DOHH2 (cell line): Measurements from ENCODE around the gene CDK14.

Source experiments
- EZH2phosphoT487 ChIP-seq: fragments of 200-600 bp; sonication (generic); IDR thresholded peaks from 2 replicates; pipeline ENCODE4 v1.6.1; 2017; ENCODE audit warnings: borderline replicate concordance, mild to moderate bottlenecking, antibody characterized with exemption, low read length, moderate library complexity, mixed read lengths
- TF ChIP-seq, protein P1 (sequence below): fragments of 200-600 bp; sonication (generic); IDR thresholded peaks from one replicate; pipeline ENCODE4 v1.5.1; 2014; ENCODE audit warnings: antibody characterized with exemption, mild to moderate bottlenecking, low read depth, low read length; ENCODE audit not compliant: poor library complexity, severe bottlenecking

DNA sequence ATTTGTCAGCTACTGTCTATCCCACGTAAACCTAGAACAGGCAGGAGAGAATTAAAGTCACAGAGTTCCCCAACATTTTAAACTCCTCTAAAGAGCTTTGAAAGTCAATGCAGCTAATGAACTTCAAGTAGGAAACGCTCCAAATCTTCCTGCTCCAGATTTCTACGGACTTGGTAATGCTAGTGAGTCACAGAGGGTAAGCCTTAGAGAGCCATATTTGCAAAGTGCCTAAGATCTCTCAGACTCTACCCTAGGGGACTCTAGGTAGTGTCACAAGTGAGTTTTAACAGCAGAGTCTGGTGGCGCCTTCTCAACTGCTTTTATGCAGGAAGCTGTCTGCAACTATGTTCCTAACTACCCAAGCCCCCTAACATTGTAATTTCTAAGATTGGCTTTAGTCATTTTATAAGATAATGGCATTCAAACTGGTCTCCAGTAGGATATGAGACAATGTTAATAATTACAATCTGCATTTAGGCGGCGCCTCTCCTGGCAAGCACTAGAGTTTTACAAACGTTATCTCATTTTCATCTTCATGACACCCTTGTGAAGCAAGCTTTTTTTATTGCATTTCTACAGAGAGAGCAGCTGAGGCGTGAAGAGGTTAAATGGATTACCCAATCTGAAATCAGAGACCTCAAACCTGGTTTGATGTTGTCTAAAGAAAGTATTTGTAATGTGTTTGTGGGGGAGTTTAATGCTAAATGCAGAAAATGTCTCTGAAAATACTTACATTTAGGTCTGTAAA is 646.1 kb downstream of the CDK14 start:
- TF ChIP-seq, protein P1, sequence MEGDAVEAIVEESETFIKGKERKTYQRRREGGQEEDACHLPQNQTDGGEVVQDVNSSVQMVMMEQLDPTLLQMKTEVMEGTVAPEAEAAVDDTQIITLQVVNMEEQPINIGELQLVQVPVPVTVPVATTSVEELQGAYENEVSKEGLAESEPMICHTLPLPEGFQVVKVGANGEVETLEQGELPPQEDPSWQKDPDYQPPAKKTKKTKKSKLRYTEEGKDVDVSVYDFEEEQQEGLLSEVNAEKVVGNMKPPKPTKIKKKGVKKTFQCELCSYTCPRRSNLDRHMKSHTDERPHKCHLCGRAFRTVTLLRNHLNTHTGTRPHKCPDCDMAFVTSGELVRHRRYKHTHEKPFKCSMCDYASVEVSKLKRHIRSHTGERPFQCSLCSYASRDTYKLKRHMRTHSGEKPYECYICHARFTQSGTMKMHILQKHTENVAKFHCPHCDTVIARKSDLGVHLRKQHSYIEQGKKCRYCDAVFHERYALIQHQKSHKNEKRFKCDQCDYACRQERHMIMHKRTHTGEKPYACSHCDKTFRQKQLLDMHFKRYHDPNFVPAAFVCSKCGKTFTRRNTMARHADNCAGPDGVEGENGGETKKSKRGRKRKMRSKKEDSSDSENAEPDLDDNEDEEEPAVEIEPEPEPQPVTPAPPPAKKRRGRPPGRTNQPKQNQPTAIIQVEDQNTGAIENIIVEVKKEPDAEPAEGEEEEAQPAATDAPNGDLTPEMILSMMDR: no peak
- no peak for TF ChIP-seq EZH2phosphoT487
